Cortex of kidney (tissue), 1 donor: ENCODE results near the gene CLIC6.

Experiments used
- DNase-seq: peaks from one replicate; lab custom pipeline; 2025; lab: John Stamatoyannopoulos, UW

Gene CLIC6

GRCh38 chr21:34726627-34727337 is 58.0 kb downstream of the CLIC6 start:
- DNase-seq: no peak

- DNase-seq: no peak
Observed at GRCh38 chr21:34728479-34728878, 59.7 kb downstream of the CLIC6 start.

DNA sequence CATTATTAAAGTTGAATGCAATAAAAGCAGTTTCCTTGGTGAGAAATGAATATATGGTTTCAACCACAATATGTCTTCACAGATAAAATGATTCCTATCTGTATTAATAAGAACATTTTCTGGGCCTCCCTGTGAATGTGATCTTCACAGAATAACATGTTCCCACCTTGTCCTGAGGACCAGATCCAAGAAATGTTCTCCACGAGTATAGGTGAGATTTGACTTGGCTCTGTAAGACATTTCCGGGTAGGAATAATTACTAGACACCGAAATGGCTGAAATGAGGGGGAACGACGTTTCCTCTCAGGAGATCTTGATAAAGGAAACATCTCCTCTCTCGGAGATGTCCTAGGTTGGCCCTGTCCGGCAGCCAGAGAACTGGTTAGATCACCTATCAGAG is 61.4 kb downstream of the CLIC6 start:
- no peak for DNase-seq

- DNase-seq: no peak
Observed at GRCh38 chr21:34730756-34731445, 62.1 kb downstream of the CLIC6 start.

- no peak for DNase-seq
Observed at GRCh38 chr21:34732388-34732821, 63.6 kb downstream of the CLIC6 start.

- DNase-seq: no peak
Observed at GRCh38 chr21:34733852-34734251, 65.1 kb downstream of the CLIC6 start.

DNA sequence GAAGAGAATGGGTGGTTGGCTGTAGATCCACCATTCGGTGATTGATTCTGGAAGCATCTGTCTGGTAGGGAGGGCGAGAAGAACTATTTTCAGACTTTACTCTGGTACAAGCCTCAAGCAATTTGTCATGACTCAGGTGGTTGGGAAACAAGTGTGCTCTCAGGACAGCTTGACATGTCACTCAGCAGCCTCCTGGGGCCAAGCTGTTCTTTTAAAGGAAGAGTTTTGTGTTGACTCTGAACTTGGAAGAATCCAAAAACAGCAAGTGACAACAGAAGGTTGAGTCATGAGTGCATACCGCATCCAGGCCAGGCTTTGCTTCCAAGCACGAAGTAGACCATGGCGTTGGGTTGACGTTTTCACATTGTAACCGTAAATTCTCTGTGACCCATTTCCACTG is 65.9 kb downstream of the CLIC6 start:
- no peak for DNase-seq

GRCh38 chr21:34736116-34736874 is 67.5 kb downstream of the CLIC6 start:
- DNase-seq: no peak

DNA sequence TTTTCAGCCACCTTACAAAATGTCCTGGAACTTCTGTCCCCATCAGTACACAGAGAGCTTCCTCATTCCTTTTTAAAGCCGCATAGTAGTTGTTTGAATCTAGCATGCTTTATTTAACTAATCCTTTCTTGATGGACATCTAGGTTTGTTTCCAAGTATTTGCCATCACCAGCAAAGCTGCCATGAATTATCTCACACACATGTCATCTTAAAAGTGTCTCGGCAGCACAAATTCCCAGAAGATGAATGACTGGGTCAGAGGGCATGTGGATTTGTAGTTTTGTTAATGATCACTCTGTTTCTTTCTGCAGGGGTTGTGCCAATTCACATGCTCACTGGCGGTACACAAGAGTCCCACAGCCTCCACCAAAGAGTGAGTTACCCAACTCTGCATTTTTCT is 68.3 kb downstream of the CLIC6 start:
- no peak for DNase-seq

DNA sequence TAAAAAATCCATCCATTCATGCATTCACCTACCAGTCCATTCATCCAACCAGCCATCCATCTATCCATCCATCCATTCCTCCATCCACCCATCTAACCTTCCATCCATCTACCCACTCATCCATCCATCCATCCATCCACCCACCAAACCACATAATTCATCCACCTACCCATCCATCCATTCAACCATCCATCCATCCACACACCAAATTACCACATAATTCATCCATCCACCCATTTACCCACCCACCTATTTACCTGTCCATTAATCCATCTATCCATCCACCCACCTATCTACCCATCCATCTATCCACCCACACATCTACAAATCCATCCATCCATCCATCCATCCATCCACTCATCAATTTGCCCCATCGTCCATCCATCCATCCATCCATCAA is 71.4 kb downstream of the CLIC6 start:
- DNase-seq: no peak

DNA sequence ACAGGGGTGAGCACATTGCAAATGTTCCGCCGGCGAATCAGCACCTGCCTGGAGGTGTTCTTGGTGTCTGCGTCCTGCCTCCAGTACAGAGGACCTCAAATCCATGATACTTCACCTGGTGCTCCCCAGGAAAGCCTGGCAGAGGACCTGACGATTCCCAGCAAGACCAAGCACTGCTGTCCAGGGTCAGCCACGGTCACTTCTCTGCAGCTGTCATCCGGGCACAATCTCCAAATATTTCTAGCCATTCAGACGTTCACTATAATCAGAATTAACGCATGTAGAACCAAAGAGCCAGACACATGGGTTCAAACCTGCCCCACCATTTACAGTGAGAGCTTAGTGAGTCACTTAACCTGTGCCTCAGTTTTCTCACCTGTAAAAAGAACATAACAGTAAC is 74.5 kb downstream of the CLIC6 start:
- no peak for DNase-seq

DNA sequence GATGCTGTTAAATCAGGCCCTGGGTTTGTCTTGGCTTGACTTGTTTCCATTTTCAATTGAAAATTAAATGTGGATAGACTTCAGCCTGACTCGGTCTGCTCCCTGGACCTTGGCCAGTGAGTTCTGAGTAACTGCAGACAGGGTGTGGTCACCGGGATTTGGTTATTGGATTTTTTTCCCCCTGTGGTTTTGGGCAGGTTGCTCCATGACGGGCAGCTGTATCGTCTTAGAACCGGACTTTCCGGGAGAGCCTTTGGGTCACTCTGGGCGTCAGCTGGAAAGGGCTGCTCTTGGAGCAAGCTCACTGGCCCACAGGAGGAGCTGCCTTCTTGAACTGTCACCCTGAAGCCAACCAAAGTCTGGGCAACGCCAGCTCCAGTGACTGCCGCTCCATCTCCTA is 75.0 kb downstream of the CLIC6 start:
- DNase-seq: no peak

DNA sequence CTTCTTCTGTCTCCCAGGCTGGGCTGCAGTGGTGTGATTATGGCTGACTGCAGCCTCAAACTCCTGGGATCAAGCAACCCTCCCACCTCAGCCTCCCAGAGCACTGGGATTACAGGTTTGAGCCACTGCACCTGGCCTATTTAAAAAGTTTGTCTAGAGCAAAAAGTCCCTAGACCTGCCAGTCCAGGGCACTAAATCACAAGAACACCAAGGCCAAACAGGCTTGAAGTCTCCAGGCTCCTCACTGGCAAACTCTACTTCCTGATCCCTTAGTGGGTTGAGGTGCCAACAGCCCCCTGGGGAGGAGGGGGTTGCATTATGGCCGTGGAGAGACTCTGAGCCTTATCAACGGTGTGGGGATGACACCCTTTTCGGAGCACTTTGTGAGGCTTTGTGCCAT is 76.0 kb downstream of the CLIC6 start:
- DNase-seq: no peak

DNA sequence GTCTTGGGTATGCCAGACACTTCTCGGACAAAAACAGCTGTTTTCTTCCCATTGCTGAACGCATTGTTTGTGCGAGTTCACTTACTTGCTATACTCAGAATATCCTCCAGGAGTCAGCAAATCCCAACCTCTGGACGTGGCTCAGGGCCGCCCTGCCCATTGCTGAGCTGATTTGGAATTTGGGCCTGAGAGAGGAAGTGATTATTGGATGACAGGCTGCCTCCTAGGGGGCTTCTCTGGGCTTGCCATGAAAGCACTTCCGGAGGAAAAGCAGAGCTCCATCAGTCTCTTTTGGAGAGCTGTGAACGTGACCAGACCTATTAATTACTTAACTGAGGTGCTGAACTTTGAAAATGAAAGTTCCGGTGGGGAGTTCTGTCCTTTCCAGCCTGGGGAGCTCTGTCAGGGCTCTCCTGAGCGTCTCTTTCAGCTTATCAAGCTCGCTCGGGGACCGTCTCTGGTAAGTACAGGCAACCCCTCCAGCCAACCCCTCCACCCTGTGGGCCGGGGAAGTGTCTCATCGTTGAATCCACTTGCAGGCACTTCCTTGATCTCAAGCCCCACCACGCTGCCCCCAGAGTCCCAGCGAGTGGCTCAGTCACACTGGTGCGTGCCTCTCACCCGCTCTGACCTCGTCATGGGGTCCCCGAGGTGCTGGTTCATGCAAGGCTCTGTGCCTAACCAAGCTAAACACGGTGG is 76.9 kb downstream of the CLIC6 start:
- DNase-seq: no peak

- DNase-seq: no peak
Observed at GRCh38 chr21:34748862-34749261, 80.1 kb downstream of the CLIC6 start.

DNA sequence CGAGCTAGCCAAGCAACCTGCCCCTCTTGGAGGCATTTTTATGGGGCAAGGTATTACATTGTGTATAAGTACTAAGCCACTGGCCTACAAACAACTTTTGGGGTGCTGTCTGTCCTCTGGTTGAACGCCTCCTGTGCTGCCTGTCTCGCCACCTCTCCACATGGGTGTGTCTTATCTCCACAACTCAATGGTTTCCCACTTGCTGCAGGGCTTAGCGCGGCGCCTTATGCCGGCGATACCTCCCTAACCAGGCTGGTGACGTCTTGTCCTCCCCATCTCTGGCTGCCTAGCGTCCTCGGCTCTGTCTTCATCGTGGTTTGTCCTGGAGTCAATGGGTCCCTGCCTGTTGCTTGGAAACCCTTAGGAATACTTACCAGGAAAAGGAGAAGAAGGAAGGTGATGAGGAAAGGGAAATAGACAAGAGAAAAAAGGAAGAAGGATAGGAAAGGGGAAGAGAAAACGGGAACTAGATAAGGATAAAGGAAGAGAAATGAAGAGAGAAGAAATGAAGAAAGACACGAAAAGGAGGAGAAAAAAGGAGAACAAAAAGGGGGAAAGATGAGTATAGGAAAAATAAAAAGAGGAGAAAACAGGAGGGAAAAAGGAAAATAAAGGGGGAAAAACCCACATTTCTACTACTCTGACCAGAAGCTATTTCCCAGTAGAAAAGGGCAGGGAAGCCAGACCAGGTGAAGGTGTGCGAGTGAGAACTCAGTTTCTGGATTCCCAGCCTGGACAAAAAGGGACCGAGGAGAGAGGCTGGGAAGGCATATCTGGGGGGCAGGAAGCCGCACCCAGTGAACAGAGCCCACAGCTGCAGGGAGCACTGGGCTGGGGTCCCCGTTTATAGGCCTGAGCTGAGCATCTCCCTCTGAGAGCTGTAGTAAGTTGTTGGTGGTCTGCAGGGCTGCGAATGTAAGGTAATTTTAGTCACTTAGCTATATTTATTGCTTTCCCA is 86.2 kb downstream of the CLIC6 start:
- DNase-seq: no peak

GRCh38 chr21:34761758-34762330 is 93.0 kb downstream of the CLIC6 start:
- no peak for DNase-seq

DNA sequence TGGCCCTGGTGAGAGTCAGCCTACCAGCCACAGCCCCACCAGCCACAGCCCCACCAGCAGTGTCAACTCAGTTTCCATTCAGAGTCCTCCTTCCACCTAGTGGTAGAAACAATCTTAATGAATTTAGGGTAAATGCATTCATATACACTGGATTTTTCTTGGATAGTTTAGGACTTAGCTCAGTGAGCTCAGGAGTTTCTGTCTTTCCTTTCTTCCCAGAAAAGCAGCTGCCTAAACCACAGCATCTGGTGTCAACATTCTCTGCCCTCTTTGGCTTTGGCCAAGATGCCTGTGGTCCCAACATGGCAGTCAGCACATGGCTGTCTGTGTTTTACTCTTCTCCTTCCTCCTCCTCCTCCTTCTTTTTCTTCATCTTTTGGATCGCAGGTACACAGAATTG is 94.0 kb downstream of the CLIC6 start:
- DNase-seq: no peak

- no peak for DNase-seq
Observed at GRCh38 chr21:34764715-34765284, 96.0 kb downstream of the CLIC6 start.

GRCh38 chr21:34765619-34766018 is 96.8 kb downstream of the CLIC6 start:
- DNase-seq: no peak

DNA sequence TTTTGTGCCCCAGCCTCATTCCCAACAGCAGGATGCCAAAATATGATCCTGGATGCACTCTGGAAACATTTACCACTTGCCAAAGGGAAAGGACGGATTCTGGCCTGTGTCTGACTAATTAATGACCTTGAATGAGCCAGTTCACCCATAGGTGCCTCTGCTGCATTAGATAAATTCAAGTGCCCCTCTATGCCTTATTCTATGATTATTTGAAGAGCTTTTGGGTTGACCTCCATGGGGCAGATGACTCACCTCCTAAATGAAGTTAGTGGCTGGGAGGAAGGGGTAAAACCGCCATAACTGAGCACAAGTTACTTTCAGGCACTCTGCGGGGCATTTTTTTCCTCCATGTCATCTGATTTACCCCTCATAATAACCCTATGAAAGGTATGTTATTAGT is 98.1 kb downstream of the CLIC6 start:
- no peak for DNase-seq
